Upper lobe of right lung (tissue), 1 donor: ENCODE results near the gene LTO1. TPM values are rescaled to one million over a fixed set of nuclear protein-coding genes. Genes with fewer than 3 reads are reported as not detected.

Experiments
- ATAC-seq: fragments of 200-7000 bp; cut with Tn5 transposase; one replicate; pipeline ENCODE4 v1.9.1; 2020; ENCODE audit warnings: mild to moderate bottlenecking, moderate library complexity
- DNase-seq: peaks from one replicate; pipeline ENCODE4 v3.0.0-alpha.2; 2020
- H3K27ac ChIP-seq: fragments of 200-600 bp; one replicate; pipeline ENCODE4 v1.8.0; 2022
- H3K27me3 ChIP-seq: fragments of 200-600 bp; one replicate; pipeline ENCODE4 v1.8.0; 2022; ENCODE audit warnings: mild to moderate bottlenecking
- H3K36me3 ChIP-seq: fragments of 200-600 bp; one replicate; pipeline ENCODE4 v1.8.0; 2022
- H3K4me1 ChIP-seq: fragments of 200-600 bp; one replicate; pipeline ENCODE4 v1.8.0; 2022
- H3K4me3 ChIP-seq: fragments of 200-600 bp; one replicate; pipeline ENCODE4 v1.8.0; 2022; ENCODE audit warnings: mild to moderate bottlenecking
- H3K9me3 ChIP-seq: fragments of 200-600 bp; one replicate; pipeline ENCODE4 v1.8.0; 2022
- CTCF ChIP-seq: fragments of 200-600 bp; IDR thresholded peaks from one replicate; pipeline ENCODE4 v1.8.0; 2022; ENCODE audit warnings: antibody characterized with exemption
- intact Hi-C: fragments of 100-400 bp; cut with DNase I; formaldehyde crosslinking; loops from one replicate; pipeline ENCODE4 v1.11.0; 2022
- total RNA-seq: library from RNA; stranded (reverse); fragmentation: NEBNext Ultra II Directional; extraction: Animal tissue kit (Norgen Biotek cat#: 25700); gene quantifications from one replicate; pipeline ENCODE4 v1.2.1, GENCODE V29; 2021
- donor health status: DM: no; HTN: yes; CAD: no; lungs with severe emphysema.

The LTO1 gene
- total RNA-seq, 1 donor from 2014 or later: 25.7 TPM

- ATAC-seq (no peak), DNase-seq (peak; percentile 55)
- no peak overlapping the region for H3K27ac ChIP-seq
- no peak overlapping the region for H3K4me3 ChIP-seq
- H3K4me1 ChIP-seq: no peaks in the 10 kb centered on the region
- no peaks in the 10 kb centered on the region for H3K27me3 ChIP-seq
- H3K9me3 ChIP-seq: no peaks in the 10 kb centered on the region
- intact Hi-C loops: no loop called here
- peaks cover 45% of the 10 kb centered on the region for H3K36me3 ChIP-seq
- no peak for TF ChIP-seq CTCF
These were observed 13.0 kb downstream of the LTO1 start for GRCh38 chr11:69662021-69662698.

- Histone ChIP-seq H3K27me3 (no peaks in the 10 kb centered on the region), H3K4me3 (no peak overlapping the region), H3K36me3 (peaks cover 38% of the 10 kb centered on the region), H3K9me3 (no peaks in the 10 kb centered on the region), H3K4me1 (no peaks in the 10 kb centered on the region), H3K27ac (no peak overlapping the region)
- DNase-seq (no peak), ATAC-seq (no peak)
- intact Hi-C loops: no loop called here
- TF ChIP-seq CTCF: no peak
These were observed 13.8 kb downstream of the LTO1 start for GRCh38 chr11:69661413-69661715.

- DNase-seq (peak; percentile 13), ATAC-seq (no peak)
- no peak for TF ChIP-seq CTCF
- Histone ChIP-seq H3K4me3 (no peak overlapping the region), H3K4me1 (no peaks in the 10 kb centered on the region), H3K9me3 (no peaks in the 10 kb centered on the region), H3K27ac (no peak overlapping the region), H3K27me3 (no peaks in the 10 kb centered on the region), H3K36me3 (peaks cover 24% of the 10 kb centered on the region)
- intact Hi-C loops: no loop called here
These were observed 15.1 kb downstream of the LTO1 start for GRCh38 chr11:69660001-69660500.

- Histone ChIP-seq H3K4me3 (no peak overlapping the region), H3K4me1 (no peaks in the 10 kb centered on the region), H3K9me3 (no peaks in the 10 kb centered on the region), H3K27ac (no peak overlapping the region), H3K27me3 (no peaks in the 10 kb centered on the region), H3K36me3 (peaks cover 20% of the 10 kb centered on the region)
- ATAC-seq: no peak
- peak; percentile 37 for DNase-seq
- no peak for TF ChIP-seq CTCF
- intact Hi-C loops: no loop called here
These were observed 15.6 kb downstream of the LTO1 start for GRCh38 chr11:69659591-69659990.

GRCh38 chr11:69658626-69659450 lies 16.3 kb downstream of the LTO1 start:
- H3K9me3 ChIP-seq: no peaks in the 10 kb centered on the region
- DNase-seq (peak; percentile 40), ATAC-seq (no peak)
- no peaks in the 10 kb centered on the region for H3K4me1 ChIP-seq
- H3K36me3 ChIP-seq: peaks cover 16% of the 10 kb centered on the region
- no peak overlapping the region for H3K4me3 ChIP-seq
- H3K27me3 ChIP-seq: no peaks in the 10 kb centered on the region
- H3K27ac ChIP-seq: no peak overlapping the region
- no peak for TF ChIP-seq CTCF
- intact Hi-C loops: no loop called here
